Esophagus squamous epithelium (tissue), 4 donors: ENCODE measurements around the gene KLK6.

Source experiments
- POLR2A ChIP-seq, 4 donors: fragments of 450-650 bp; IDR thresholded peaks; one replicate each; pipeline ENCODE4 v1.6.1; 2017; ENCODE audit warnings: antibody characterized with exemption in 4 of 4, mild to moderate bottlenecking in 4 of 4, moderate library complexity in 3 of 4
- TF ChIP-seq, protein P1 (sequence below), 6 experiments: fragments of 450-650 bp in 4 of 6; fragments of 200-600 bp in 2 of 6; sonication (generic) in 2 of 6; IDR thresholded peaks; one replicate each; pipeline ENCODE4 v1.5.1; 2016 to 2019; ENCODE audit warnings: antibody characterized with exemption in 6 of 6, mild to moderate bottlenecking in 4 of 6, moderate library complexity in 4 of 6

DNA sequence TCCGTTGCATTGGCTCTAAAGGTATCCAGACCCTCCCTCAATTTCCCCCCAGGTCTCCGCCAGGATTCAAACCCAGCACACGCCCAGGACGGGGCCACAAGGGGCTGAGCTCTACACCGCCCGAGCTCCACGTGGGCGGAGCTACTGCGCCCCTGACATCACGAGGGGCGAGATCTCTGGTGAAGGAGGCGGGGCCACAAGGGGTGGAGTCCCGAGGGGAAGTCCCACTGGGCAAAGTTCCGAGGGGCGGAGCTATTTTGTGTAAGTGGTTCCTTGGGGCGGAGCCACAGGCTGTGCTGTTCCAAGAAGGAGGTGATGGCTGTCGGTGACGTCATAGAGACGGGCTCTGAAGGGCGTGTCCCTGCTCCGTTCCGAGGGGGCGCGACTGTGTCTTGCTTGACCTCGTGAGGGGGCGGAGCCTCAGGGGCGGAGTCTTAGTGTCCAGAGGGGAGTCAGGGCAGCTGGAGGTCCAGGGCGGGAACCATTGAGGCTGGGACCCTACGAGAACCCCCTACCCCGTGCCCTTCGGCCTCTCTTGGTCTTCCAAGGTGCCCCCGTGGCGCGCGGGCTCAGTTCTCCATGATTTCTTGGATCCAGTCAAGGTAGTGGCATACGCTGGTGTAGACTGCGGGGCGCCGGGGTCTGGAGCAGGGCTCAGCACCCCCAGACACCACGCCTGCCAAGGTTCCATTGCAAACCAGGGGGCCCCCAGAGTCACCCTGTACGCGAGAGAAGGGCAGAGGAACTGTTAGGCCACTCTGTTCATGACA lies 33.3 kb upstream of the KLK6 start:
- TF ChIP-seq POLR2A (IDR thresholded peaks at IDR 0.05), result peak in 1 of 4 donors; percentile 32
- TF ChIP-seq, protein P1, sequence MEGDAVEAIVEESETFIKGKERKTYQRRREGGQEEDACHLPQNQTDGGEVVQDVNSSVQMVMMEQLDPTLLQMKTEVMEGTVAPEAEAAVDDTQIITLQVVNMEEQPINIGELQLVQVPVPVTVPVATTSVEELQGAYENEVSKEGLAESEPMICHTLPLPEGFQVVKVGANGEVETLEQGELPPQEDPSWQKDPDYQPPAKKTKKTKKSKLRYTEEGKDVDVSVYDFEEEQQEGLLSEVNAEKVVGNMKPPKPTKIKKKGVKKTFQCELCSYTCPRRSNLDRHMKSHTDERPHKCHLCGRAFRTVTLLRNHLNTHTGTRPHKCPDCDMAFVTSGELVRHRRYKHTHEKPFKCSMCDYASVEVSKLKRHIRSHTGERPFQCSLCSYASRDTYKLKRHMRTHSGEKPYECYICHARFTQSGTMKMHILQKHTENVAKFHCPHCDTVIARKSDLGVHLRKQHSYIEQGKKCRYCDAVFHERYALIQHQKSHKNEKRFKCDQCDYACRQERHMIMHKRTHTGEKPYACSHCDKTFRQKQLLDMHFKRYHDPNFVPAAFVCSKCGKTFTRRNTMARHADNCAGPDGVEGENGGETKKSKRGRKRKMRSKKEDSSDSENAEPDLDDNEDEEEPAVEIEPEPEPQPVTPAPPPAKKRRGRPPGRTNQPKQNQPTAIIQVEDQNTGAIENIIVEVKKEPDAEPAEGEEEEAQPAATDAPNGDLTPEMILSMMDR (IDR thresholded peaks at IDR 0.05), result no peak
